GM12873 (cell line): ENCODE results near the gene ASCC1.

Experiments
- TF ChIP-seq, protein P1 (sequence below): IDR thresholded peaks from 2 replicates; pipeline ENCODE4 v1.5.1; 2012; ENCODE audit warnings: low read depth, mild to moderate bottlenecking, moderate library complexity, low read length, control low read depth; ENCODE audit not compliant: insufficient read depth; ENCODE audit errors: missing control alignments

The ASCC1 gene

GRCh38 chr10:72062832-72063702 lies 153.0 kb downstream of the ASCC1 start:
- TF ChIP-seq, protein P1, sequence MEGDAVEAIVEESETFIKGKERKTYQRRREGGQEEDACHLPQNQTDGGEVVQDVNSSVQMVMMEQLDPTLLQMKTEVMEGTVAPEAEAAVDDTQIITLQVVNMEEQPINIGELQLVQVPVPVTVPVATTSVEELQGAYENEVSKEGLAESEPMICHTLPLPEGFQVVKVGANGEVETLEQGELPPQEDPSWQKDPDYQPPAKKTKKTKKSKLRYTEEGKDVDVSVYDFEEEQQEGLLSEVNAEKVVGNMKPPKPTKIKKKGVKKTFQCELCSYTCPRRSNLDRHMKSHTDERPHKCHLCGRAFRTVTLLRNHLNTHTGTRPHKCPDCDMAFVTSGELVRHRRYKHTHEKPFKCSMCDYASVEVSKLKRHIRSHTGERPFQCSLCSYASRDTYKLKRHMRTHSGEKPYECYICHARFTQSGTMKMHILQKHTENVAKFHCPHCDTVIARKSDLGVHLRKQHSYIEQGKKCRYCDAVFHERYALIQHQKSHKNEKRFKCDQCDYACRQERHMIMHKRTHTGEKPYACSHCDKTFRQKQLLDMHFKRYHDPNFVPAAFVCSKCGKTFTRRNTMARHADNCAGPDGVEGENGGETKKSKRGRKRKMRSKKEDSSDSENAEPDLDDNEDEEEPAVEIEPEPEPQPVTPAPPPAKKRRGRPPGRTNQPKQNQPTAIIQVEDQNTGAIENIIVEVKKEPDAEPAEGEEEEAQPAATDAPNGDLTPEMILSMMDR: no peak

- TF ChIP-seq, protein P1: no peak
Observed at GRCh38 chr10:72062382-72062781, 153.7 kb downstream of the ASCC1 start.

DNA sequence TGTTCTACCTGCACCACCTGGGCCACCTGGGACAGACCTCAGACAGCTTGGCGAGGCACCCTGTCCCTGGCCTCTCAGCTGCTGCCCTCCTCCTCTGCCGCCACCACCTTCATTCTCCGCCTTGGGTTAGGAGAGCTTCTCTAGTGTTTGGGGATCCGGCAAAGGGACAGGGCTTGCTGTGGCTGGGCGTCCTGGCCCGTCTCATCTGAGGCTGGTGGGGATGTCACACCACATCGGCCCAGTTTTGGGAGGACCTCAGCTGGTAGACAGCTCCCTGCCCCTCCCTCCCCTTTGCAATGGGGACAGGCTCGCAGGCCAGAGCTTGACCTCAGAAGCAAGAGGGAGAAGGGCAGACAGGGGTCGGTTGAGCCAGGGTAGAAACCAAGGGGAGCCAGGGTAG lies 154.1 kb downstream of the ASCC1 start:
- TF ChIP-seq, protein P1: no peak

DNA sequence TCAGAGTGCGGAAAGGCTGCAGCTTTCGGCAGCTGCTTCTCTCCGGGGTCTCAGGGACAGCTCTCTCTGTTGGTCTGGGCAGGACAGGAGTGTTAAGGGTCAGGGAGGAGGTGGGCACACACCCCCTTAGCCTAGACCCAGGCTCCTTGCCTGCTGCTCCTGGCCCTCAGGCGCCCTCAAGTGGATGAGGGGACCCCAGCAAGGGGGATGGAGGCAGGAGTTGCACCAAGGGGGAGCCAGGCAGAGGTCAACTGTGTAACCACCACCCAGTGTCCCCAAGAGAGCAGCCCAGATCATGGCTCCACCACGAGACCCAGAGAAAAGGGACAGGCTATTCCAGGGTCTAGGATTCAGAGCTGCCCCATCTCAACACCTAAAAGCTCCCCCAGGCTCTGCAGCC lies 154.6 kb downstream of the ASCC1 start:
- TF ChIP-seq, protein P1: peak; percentile 42

DNA sequence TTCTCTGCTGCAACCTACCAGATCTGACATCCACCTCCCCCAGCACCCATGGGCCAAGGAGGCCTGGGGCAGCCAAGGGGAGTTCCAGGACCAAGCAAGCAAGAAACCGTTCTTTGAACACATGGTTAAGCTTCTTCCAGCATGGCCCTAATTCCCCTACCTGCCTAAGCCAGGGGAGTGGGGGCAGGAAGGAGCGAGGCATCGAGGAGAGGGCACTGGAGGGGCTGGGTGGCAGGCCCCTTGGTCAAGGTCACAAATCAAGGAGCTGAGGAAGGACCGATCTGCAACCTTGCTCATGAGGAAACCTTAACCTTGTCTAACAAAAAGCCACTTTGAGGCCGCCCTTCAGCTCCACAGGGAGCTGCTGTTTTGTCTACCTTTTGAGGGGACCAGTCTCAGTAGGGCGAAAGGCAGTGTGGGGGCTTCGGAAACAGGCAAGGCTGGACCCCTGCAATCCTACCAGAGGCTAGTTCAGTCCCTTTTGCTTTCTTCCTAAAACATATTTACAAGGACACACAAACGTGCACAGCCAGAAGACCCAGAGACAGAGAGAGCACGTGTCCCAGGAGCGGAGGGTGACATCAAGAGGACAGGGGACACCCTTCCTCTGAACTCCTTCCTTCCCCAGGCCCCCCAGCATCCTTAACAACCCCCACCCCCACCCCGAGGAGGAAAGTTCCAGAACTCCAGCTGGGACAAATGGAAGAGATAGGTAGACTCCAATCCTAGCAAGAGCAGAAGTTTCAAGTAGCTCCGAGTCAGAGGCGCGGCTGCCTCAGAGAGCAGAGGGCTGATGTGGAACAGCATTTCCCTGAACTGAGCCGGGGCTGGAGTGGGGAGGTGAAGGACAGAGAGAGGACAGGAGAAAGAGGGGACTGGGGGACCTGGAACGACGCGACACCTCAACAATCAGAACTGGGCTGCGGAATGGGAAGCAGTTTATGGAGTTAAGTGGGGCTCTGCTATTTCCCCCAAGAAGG lies 155.9 kb downstream of the ASCC1 start:
- TF ChIP-seq, protein P1: no peak

GRCh38 chr10:72058989-72059842 lies 156.9 kb downstream of the ASCC1 start:
- TF ChIP-seq, protein P1: no peak
